Raji (cell line): ENCODE measurements around the gene TRPV2.

ENCODE experiments used
- POLR2A ChIP-seq: IDR thresholded peaks from 2 replicates; pipeline ENCODE4 v1.6.1; 2011; ENCODE audit warnings: low read depth, low read length, control low read depth; ENCODE audit not compliant: insufficient read depth

TRPV2 gene

DNA sequence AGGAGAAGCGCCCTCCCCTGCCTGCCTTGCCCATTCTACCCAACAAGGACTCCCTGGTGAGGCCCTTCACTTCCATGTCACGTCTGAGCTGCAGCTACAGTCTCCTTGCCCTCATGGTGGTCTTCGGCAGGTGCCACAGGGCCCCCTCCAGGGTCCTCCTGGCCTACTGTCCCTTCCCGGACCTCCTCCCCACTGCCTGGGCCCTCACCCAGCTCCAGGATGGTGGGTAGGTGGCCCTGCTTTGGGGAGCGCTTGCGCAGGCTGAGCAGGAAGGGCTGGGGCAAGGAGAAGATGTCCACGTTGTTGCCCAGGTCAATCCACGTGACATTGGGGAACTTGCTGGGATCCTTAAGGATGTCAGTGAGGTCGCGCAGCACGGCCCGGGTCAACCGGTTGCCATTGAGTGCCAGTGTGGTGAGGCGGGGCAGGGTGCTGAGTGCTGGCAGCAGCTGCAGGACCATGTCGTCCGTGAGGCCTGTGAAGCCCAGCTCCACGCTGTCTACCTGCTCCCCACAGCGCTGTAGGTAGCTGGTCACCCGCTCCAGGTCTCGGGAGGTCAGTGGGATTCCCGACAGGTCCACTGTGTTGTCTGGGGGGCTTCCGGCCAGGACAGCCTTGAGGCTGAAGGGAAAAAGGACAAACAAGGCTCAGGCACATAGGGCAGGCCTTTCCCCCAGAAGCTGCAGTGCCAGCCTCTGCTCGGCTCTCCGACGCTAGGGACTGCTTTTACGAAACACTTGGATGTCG, 28.3 kb downstream of the TRPV2 start:
- TF ChIP-seq POLR2A, result 0 out of 2 replicates have a peak, but pooled peaks have one; percentile 37

GRCh38 chr17:16444258-16444886, 29.0 kb downstream of the TRPV2 start:
- TF ChIP-seq POLR2A, result no peak

- TF ChIP-seq POLR2A, result no peak
These were observed 31.1 kb downstream of the TRPV2 start for GRCh38 chr17:16446338-16446983.

- no peak for TF ChIP-seq POLR2A
These were observed 32.3 kb downstream of the TRPV2 start for GRCh38 chr17:16447676-16448075.

- no peak for TF ChIP-seq POLR2A
These were observed 33.1 kb downstream of the TRPV2 start for GRCh38 chr17:16448490-16448889.

DNA sequence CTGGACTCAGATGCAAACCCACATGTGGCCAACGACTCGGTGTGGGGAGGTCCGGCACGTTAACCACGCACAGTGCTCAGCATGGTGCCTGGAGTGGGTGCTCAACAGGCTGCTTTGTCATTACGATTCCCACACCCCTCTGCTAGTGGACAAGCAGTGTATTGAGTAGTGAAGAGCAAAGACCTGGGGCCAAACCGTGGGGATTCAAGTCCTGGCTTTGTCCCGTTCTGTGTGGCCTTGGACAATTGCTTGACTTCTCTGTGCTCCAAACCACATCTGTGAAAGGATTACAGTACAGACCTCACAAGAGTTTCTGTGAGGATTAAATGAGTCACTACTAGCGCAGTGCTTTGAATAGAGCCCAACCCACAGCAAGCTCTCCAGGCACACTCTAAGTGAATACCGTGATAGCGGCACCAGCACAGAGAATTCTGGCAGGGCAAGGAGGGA, 33.8 kb downstream of the TRPV2 start:
- TF ChIP-seq POLR2A, result no peak

GRCh38 chr17:16450028-16450427, 34.7 kb downstream of the TRPV2 start:
- TF ChIP-seq POLR2A, result no peak

GRCh38 chr17:16453493-16453851, 38.1 kb downstream of the TRPV2 start:
- TF ChIP-seq POLR2A, result no peak

- no peak for TF ChIP-seq POLR2A
These were observed 40.8 kb downstream of the TRPV2 start for GRCh38 chr17:16455997-16456741.

- TF ChIP-seq POLR2A, result no peak
These were observed 41.5 kb downstream of the TRPV2 start for GRCh38 chr17:16456742-16457316.

DNA sequence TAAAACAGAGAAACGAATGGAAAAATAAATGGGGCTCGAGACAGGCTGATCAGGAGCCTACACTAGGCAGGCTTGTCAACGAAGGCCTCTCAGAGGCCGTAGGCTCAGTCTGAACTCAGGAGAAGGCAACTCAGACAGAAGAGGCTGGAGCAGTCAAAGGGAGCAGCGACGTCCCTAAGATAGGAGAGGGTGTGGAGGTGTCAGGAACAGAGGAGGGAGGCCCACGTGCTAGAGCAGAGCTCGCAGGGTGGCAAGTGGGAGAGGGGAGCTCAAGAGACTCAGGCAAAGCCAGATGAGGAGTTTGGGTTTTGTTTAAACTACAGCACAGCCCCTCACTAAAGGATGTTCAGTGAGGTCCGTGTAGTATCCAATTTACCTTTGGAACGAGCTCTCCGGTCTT, 43.9 kb downstream of the TRPV2 start:
- TF ChIP-seq POLR2A, result no peak

DNA sequence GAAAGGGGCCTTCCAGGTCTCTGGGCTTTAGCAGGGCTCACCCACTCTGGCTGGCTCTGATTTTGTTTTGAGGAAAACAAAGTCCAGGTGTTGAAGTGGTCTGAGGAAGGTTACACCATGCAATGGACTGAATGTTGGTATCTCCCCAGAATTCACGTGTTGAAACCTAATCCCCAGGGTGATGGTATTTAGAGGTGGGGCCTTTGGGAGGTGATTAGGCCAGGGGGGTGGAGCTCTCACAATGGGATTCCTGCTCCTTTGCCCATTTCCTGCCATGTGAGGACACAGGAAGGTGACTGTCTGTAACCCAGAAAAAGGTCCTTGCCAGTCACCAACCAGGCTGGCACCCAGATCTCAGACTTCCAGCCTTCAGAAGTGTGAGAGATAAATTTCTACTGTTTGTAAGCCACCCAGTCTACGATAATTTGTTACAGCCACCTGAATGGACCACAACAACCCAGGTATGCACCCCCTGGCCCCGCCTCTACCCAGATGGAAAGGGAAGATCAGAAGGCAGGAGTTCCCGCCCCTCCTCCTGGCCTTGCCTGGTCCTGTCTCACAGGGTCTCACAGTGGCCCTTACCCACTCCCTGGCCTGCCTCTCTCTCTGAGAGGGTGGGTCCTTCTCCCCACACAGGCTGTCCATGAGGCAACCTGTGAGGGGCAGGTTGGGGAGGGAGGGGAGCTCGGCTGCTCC, 44.6 kb downstream of the TRPV2 start:
- no peak for TF ChIP-seq POLR2A

DNA sequence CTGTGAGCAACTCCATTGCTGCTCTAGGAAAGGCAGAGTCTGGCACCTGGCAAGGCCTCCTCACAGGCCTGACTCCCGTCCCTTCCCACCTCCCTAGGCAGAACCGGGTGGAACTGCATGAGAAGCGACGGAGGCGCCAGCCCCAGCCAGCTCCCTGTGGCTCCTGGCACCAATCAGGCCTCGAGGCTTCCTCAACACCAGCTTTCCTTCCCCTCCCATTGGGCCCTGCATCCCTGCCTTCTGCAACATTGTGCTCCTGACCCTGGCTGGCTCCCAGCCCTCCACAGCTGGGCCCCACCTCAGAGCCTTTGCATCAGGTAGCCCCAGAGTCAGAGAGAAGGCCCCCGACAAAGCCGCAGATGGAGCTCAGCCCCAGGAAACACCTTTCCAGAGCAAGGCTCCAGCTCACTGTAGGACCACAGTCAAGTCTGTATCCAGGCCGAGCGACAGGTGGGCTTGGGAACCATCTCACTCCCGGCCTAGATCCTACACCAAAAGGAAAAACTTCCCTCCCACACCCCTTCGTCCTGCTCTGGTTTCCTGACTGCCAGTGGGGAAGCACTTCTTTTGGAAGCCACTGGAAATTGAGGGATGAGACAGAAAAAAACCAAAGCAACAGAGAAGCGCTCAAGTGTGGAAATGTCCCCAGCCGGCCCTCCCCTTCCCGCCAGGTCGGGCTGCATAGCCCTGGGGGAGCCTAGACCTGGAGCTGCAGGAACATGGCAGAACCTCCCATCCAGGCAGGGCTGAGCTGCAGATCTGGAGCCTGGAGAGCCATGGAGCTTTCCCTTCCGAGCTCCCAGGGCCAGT, 45.6 kb downstream of the TRPV2 start:
- TF ChIP-seq POLR2A, result no peak

GRCh38 chr17:16461606-16461866, 46.2 kb downstream of the TRPV2 start:
- TF ChIP-seq POLR2A, result no peak
